Frontal cortex (tissue), 4 donors: ENCODE measurements around the gene GLP1R. TPM values are rescaled to one million over a fixed set of nuclear protein-coding genes. Genes with fewer than 3 reads are reported as not detected.

ENCODE experiments used
- DNase-seq, 2 donors: peaks; one replicate each; pipeline ENCODE4 v3.0.0; 2012; ENCODE audit warnings: low spot score in 2 of 2
- FAIRE-seq: peaks from 2 replicates; lab custom pipeline; 2012; peaks lifted over from hg19 to GRCh38; lab: Jason Lieb, UNC
- total RNA-seq: library from RNA; depleted of rRNA; stranded (reverse); fragments of >200 nt; gene quantifications from one replicate; pipeline ENCODE4 v1.2.3, GENCODE V29; 2014
- donor health status: control.
- donor health status: control.
- donor health status: control.

Gene GLP1R
- total RNA-seq: 0.41 TPM

- no peak for FAIRE-seq
- DNase-seq: no peak
These were observed at the start of gene GLP1R for GRCh38 chr6:39048481-39049399. TSS of gene GLP1R (plus strand) at chr6:39048781. CDS start at chr6:39048841, 60 bp downstream.

- FAIRE-seq: no peak
- no peak for DNase-seq
These were observed 45.5 kb upstream of the GLP1R start for GRCh38 chr6:39003072-39003471.

- no peak for DNase-seq
- no peak for FAIRE-seq
These were observed 45.1 kb upstream of the GLP1R start for GRCh38 chr6:39003492-39003891.

DNA sequence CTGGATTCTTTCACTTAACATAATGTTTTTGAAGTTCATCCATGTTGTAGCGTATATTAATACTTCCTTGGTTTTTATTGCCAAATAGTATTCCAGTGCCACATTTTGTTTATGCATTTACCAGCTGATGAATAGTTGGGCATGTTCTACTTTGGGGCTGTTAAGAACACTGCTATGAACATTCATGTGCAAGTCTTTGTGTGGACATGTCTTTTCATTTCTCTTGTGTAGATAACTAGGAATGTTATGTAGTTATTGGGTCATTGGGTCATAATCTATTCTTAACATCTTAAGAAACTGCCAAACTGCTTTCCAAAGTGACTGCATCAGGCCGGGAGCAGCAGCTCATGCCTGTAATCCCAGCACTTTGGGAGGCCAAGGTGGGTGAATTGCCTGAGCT is 43.8 kb upstream of the GLP1R start:
- FAIRE-seq (no peak), DNase-seq (no peak)

DNA sequence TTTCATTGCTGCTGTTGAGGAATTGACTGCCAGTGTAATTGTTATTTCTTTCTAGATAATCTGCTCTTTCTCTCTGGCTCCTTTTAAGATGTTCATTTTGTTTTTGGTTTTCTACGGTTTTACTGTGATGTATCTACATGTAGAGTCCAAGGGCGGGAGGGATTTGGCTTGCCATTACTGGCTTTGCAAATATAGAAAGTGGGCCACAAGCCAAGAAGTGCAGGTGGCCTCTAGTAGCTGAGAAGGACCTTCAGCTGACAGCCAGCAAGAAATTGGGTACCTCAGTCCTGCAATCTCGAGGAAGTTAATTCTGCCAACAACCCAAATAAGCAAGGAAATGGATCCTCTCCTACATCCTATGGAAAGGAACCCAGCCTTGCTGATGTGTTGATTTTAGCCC is 42.8 kb upstream of the GLP1R start:
- FAIRE-seq (no peak), DNase-seq (no peak)

GRCh38 chr6:39007575-39007974 is 41.0 kb upstream of the GLP1R start:
- FAIRE-seq (no peak), DNase-seq (no peak)

- DNase-seq (no peak), FAIRE-seq (no peak)
These were observed 39.8 kb upstream of the GLP1R start for GRCh38 chr6:39008737-39009136.

- FAIRE-seq (no peak), DNase-seq (no peak)
These were observed 39.1 kb upstream of the GLP1R start for GRCh38 chr6:39009476-39009875.

DNA sequence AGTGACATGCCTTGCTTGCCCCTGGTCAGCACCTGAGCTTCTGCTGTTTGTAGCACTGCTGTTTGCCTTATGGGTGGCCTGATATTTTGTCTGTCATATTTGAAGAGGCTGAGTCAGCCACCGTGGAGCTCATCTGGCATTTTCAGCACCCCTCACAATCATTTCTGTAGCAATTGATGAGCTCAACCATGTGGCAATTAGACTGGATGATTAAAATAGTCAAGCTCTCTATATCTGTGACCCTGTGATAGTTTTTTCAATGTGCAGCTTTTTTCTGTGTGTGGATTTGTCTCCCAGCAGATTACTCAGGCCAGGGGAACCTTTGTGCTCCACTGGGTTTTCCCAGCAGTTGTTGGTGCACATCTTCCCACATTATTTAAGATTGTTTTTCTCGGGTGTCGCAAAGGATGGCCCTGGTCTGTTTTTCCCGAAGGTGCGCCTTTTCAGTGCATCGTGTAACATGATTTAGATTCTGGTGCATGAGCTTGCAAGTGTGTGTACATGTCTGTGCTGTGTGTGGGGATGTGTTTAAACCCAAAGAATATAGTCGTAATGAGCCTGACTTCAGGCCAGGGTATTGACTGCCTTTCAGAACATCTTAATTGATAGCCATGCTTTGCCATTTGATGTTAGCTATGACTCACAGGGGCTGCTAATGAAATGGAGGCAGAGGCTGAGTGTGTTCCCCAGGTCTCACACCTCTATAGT is 31.6 kb upstream of the GLP1R start:
- no peak for FAIRE-seq
- DNase-seq: no peak

GRCh38 chr6:39017547-39017880 is 31.1 kb upstream of the GLP1R start:
- FAIRE-seq: no peak
- DNase-seq: no peak

- FAIRE-seq: no peak
- no peak for DNase-seq
These were observed 30.5 kb upstream of the GLP1R start for GRCh38 chr6:39018103-39018502.

- FAIRE-seq (no peak), DNase-seq (no peak)
These were observed 28.4 kb upstream of the GLP1R start for GRCh38 chr6:39020136-39020535.

- FAIRE-seq: no peak
- no peak for DNase-seq
These were observed 27.5 kb upstream of the GLP1R start for GRCh38 chr6:39021041-39021440.

DNA sequence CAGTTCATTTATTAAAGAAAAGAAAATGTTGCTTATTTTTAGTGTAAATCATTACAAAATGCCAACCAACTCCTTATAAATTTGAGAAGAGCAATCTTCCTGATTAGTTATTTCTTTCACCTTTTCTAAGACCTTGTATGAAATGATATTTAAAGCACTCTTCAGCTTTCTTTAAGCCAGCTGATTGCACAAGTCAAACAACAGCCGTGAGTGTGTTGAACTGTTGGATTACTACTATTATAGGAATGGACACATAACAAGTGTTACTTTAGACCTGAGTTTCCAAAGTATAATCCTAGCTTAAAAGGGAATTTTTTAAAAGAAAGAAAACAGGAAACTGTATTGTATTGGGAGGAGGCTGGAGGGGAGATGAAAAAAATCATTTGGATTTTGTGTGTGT is 26.8 kb upstream of the GLP1R start:
- FAIRE-seq (no peak), DNase-seq (no peak)

GRCh38 chr6:39026175-39026574 is 22.4 kb upstream of the GLP1R start:
- DNase-seq (no peak), FAIRE-seq (no peak)

DNA sequence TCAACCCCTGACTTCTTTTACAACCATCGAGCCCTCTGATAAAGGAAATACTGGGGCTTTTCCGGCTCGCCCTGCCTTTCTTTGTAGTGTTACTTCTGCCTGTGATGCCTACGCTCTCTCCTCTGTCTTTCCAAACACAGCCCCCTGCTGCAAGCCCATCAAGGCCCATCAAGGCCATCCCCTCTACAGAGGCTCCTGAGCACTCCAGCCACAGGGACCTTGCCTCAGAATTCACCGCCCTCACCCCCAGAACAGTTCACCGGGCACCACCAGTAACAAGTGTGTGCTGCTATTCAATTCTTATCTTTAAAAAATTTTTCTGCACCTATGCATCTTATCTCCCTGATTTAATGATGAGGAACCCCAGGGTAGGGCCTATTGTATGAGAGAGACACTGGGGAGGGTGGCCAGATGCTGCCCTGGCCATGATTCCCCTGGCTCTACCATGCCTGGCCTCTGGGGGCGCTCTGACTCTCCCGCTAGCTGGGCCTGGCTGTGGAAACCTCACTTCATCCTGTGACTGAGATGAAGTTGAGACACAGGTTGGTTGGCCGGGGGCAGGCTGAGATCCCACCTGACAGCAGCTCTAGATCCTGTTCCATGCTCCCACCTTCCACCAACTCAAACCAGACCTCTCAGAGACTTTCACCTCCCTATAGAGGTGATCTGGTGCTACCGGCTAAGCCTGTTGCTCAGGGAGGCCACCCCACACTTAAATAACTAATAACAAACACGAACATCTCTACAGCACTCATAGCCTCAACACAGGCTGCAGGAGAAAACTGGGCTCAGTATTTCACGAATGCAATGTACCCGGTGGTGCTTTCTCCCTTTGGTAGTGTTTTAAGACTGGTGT is 19.2 kb upstream of the GLP1R start:
- FAIRE-seq (no peak), DNase-seq (no peak)

GRCh38 chr6:39035681-39036080 is 12.9 kb upstream of the GLP1R start:
- FAIRE-seq (no peak), DNase-seq (no peak)

GRCh38 chr6:39037082-39037508 is 11.5 kb upstream of the GLP1R start:
- no peak for FAIRE-seq

DNA sequence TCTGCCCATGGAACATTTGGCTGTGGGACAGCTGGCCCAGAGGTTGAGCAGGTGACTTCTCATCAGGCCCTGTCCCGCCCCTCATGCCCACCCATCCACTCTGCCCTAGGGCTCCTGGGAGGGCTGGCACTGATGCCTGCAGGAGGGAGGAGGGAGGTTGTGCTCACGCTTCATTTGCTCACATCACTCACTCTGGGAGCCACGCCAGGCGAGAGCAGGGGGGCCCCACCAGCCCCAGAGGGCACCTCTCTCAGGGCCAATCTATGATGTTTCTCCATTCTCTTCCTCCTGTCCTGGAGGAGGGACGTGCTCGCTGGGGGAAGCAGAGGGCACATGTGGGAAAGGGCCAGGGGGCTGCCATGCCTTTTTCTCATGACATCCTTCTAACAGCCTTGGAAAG is 10.9 kb upstream of the GLP1R start:
- DNase-seq: no peak
- no peak for FAIRE-seq

More at GRCh38 chr6:39037082-39037508, 11.5 kb upstream of the GLP1R start:
- DNase-seq: no peak

DNA sequence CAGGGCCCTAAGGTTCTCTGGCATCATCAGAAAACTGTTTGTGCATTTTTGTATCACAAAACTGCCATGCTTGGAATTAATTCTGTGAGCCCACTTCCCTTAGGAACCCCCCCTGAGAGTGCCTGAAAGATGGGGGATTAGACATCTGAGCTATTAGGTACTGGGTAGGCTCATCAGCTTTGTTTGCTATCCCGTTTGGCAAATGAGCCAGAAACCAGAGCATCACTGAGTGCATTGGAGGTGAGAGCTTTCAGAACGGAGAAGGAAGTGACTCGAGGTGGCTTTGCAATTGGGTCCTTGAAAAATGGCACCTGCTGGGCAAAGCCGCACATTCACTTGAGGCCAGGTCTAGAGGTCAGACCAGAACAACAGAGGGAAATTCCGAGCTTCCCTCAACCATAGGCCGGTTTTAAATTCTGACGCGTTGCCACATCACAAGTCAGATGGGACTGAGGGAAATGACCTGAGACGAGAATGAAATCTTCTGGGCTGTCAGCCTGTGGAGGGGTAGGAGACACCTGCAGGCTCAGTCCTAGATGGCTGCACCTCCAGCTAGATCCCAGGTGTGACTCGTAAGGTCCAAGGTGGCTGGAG is 8.4 kb upstream of the GLP1R start:
- DNase-seq (no peak), FAIRE-seq (no peak)
